Measurements from ENCODE around the gene MIA.
"Not testable (repeated sequence)": the region's sequence is repeated elsewhere in the genome, so short reads cannot be mapped to it uniquely, and the experiment has no call there.

Gene MIA

DNA sequence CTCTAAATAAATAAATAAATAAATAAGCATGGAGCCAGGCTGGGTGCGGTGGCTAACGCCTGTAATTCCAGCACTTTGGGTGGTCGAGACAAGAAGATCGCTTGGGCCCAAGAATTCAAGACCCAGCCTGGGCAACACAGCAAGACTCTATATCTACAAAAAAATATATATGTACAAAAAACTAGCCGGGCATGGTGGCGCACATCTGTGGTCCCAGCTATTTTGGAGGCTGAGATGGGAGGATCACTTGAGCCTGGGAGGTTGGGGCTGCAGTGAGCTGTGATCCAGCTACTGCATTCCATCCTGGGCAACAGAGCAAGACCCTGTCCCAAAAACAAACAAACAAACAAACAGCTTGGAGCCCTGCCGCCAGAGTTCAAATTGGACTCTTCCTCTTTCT lies 27.8 kb upstream of the MIA start:
- no peak overlapping the region for H3K4me3 ChIP-seq (ENCODE audit: low read depth, low read length)
- DNase-seq (ENCODE audit: low read depth): no peak

DNA sequence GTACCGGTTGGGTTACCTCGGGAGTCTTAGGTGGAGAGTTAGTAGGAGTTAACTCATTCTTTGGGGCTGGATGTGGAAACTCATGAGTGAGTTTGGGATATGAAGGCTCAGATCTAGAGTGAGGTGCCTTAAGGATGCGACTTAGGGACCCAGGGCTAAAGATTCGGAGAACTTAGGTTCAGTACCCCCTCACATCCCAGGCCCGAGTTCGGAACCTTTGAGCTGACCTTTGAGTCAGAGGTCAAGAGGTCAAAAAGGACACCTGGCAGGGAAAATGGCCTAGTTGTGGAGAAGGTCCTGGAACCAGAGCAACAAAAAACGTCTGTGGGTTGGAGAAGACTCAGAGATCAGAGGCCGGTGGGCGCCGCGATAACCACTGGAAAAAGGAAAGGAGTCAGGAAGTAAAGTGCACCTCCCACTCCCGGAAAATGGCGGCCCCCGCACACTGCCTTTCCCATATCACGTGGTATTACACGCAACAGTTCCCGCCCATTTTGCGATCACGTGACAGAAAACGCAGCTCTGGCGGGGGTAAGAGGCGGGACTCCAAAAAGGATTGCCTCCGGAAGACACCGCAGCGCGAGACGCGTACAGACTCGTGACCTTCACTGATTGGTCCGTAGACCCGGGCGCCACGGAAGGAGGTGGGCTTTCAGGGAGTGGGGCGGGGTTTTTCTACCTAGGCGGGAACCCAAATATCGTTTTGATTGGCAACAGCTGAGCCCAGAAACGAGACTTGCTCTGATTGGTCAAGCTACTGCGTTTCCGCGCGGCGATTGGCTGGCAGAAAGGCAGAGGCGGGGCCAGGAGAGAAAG lies 25.1 kb upstream of the MIA start, which contains the start of gene ACTMAP:
ACTMAP (minus strand) TSS at position 420 of the 816 bp plus-strand sequence. CDS start 674 bp downstream, outside the sequence.
- DNase-seq (ENCODE audit: low read depth): peak; percentile 99
- peak within 1 kb of the TSS; percentile 90 for H3K4me3 ChIP-seq (ENCODE audit: low read depth, low read length)

DNA sequence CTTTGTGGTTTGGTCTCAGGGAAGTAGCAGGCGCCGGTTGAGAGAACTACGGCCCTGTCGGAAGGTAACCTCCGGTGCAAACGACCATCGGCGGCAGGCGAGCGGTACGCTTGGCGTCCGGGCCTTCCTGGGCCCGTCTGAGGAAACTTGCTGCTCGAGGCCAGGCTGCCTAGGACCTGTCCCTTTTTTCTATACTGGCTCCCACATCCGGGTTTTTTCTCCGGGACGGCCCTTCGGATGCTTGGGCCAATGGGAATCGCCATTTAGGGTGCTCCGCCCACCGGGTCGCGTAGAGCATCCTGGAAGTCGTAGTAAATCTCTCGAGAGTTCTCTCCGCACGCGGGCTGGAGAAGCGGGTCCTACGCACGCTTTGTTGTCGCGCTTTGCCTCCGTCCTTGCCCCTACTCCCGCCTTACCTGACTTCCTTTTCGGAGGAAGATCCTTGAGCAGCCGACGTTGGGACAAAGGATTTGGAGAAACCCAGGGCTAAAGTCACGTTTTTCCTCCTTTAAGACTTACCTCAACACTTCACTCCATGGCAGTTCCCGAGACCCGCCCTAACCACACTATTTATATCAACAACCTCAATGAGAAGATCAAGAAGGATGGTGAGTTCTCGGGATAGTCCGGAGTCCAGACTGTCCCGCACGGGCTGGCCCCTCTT lies 24.3 kb upstream of the MIA start, which contains the start of gene SNRPA:
SNRPA (plus strand) TSS at position 330 of the 664 bp plus-strand sequence; CDS start at position 536, 206 bp downstream.
- DNase-seq (ENCODE audit: low read depth): peak; percentile 92
- H3K4me3 ChIP-seq (ENCODE audit: low read depth, low read length): peak within 1 kb of the TSS; percentile 90

DNA sequence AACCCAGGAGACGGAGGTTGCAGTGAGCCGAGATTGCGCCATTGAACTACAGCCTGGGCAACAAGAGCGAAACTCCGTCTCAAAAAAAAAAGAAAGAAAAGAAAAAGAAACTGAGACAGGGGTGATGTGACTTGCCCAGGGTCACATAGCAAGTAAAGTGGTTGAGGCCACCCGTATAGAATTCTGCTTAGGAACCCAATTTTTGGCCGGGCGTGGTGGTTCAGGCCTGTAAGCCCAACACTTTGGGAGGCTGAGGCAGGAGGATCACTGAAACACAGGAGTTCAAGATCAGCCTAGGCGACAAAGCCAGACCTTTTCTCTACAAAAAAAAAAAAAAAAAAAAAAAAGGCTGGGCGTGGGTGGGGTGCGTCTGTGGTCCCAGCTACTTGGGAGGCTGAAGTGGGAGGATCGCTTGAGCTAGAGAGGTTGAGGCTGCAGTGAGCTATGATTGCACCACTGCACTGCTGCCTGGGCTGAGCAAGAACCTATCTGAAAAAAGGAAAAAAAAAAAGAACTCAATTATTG lies 23.0 kb upstream of the MIA start:
- DNase-seq (ENCODE audit: low read depth): no peak
- peak overlapping the region; percentile 90 for H3K4me3 ChIP-seq (ENCODE audit: low read depth, low read length)

DNA sequence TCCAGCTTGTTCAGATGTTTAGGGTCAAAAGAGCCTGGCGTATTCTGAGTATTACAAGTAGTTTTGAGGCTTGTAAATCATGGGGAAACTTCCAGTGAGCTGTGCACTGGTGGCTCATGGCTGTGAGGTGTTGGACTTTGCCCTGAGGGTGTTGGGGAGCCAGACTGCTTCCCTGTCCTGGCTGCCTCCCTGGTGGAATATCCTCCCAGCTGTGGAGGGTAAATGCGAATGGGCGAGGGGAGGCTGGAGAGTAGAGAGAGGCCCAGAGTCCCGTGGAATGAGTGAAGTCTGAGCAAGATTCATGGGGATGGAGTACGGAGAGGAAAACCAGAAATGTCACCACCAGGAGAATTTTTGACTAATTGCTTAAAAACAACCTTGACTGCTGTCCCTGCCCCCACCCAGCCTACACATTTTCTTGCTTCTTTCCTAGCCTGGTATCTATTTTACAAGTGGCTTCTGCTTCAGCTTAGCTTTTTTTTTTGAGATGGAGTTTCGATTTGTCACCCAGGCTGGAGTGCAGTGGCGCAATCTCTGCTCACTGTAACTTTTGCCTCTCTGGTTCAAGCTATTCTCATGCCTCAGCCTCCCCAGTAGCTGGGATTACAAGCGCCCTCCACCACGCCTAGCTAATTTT lies 20.6 kb upstream of the MIA start:
- no peak for DNase-seq (ENCODE audit: low read depth)

DNA sequence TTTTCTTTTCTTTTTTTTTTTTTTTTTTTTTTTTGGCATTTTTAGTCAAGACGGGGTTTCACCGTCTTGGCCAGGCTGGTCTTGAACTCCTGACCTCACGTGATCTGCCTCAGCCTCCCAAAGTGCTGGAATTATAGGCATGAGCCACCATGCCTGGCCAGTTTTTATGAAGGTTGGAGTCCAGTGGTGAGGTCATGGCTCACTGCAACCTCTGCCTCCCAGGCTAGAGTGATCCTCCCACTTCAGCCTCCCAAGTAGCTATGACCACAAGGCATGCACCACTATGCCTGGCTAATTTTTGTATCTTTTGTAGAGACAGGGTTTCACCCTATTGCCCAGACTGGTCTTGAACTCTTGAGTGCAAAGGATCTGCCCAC lies 20.1 kb upstream of the MIA start:
- DNase-seq (ENCODE audit: low read depth): no peak
- no peak overlapping the region for H3K4me3 ChIP-seq (ENCODE audit: low read depth, low read length)

More for the DNA sequence above, 20.6 kb upstream of the MIA start:
- no peak overlapping the region for H3K4me3 ChIP-seq (ENCODE audit: low read depth, low read length)

DNA sequence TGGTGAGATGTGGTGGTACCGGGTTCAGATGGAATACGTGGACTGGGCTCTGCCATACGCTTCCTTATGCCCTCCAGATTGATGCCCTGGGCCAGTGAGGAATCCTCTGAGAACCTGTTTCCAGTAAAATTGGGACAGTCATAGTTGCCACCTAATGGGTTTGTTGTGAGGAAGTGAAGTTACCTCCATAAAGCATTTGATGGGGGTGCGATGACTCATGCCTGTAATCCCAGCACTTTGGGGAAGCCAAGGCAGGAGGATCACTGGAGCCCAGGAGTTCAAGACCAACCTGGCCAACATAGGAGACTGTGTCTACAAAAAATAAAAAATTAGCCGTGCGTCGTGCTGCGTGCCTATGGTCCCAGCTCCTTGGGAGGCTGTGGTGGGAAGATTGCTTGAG lies 19.5 kb upstream of the MIA start:
- H3K4me3 ChIP-seq (ENCODE audit: low read depth, low read length): no peak overlapping the region
- DNase-seq (ENCODE audit: low read depth): no peak

DNA sequence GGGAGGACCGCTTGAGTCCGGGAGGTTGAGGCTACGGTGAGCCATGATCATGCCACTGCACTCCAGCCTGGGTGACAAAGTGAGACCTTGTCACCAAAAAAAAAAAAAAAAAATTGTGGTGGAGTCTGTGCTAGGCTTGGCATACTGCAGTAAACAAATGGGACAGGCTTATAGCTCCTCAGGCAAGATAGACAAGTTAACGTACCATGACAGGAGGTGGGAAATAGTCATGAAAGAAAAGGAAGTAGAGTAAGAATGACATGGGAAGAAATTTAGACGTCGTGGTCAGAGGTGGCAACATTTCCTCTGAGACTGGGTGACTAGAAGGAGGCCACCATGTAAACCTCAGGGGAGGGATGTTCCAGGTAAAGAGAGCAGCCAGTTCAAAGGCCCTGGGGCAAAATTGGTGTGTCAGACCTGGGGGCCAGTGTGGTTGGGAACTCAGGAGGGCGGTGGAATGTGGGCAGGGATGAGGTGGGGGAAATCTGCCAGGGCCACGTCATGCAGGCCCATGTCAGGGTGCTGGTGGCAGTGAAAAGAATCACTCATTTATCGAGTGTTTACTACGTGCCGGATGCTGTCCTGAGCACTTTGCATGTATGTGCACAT lies 18.7 kb upstream of the MIA start:
- no peak for DNase-seq (ENCODE audit: low read depth)
- no peak overlapping the region for H3K4me3 ChIP-seq (ENCODE audit: low read depth, low read length)

DNA sequence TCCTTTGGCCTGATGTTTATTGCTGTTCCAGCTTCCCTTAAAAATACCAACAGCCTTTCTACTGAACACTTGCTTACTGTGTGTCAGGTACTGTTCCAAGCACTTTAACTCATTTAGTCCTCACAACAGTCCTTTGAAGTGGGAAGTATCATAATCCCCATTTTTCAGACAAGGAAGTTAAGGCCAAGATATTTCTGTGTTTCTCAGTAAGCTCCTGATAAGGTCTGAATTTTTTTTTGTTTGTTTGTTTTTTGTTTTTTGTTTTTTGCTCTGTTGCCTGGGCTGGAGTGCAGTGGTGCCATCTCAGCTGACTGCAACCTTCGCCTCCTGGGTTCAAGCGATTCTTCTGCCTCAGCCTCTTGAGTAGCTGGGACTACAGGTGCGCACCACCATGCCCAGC lies 16.8 kb upstream of the MIA start:
- H3K4me3 ChIP-seq (ENCODE audit: low read depth, low read length): no peak overlapping the region
- DNase-seq (ENCODE audit: low read depth): no peak

DNA sequence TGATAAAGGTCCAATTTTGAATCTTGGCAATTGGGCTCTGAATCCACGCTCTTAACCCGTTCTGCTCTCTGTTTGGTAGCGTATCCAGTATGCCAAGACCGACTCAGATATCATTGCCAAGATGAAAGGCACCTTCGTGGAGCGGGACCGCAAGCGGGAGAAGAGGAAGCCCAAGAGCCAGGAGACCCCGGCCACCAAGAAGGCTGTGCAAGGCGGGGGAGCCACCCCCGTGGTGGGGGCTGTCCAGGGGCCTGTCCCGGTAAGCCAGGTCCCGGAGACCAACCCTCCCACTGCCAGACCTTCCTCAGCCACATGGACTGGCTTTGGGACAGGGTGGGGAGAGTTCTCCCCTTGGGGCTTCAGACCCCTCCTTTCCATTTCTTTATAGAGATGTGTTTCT lies 16.0 kb upstream of the MIA start:
- DNase-seq (ENCODE audit: low read depth): no peak
- H3K4me3 ChIP-seq (ENCODE audit: low read depth, low read length): no peak overlapping the region

DNA sequence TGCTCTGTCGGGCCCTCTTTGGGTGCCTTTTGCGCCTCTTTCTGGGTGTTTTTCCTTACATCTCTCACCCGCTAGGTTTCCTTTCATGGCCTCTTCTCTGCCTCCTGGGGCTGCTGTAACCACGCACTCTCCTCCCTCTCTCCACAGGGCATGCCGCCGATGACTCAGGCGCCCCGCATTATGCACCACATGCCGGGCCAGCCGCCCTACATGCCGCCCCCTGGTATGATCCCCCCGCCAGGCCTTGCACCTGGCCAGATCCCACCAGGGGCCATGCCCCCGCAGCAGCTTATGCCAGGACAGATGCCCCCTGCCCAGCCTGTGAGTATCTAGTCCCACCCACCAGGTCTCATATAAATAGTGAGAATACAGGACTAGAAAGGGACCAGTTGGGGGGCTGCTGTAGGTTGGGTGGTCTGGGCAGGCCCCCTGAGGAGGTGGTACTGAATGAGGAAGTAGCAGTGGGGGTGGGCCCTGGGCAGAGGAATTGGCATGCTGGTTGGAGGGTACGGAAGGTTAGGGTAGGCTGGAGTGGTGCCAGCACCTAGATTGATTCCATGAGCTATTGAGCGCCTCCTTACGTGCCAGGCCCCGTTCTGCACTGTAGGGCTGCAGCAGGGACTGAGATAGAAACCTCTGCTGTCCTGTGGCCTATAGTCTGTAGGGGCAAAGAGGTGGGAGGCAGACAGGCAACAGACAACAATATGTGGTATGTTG lies 12.4 kb upstream of the MIA start:
- H3K4me3 ChIP-seq (ENCODE audit: low read depth, low read length): no peak overlapping the region
- DNase-seq (ENCODE audit: low read depth): no peak

DNA sequence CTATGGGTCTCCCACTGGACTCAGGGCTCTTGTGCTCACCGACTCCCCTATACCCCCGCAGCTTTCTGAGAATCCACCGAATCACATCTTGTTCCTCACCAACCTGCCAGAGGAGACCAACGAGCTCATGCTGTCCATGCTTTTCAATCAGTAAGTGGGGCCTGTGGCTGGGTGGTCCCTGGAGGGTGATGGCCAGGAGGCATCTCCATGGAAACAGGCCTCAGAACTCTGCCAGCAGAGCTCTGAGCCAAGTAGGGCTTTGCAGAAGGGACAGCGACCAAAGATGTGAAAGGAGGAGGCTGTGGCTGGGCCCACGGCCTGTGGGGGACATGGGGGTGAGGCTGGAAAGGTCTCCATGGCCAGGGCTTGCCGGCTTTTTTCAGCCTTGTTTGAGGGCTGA lies 11.8 kb upstream of the MIA start:
- no peak for DNase-seq (ENCODE audit: low read depth)
- H3K4me3 ChIP-seq (ENCODE audit: low read depth, low read length): no peak overlapping the region

DNA sequence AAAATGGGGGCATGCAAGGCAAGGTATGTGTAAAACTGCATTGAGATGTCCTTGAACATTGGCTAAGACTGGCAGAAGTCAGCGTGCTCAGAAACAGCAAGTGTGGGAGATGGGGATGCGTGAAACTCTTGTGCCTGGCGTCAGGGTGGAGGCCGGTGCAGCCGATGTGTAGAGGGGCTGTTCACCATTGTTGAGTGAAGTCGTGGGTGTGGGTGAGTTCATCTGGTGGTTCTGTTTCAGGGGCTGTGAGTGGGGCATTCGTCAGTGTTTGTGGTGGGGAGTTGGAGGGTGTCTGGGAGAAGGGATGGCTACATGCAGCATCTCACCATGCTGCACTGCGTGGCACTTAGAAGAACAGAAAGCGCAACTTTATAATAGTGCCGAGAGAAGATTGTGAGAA lies 11.4 kb upstream of the MIA start:
- H3K4me3 ChIP-seq (ENCODE audit: low read depth, low read length): no peak overlapping the region
- DNase-seq (ENCODE audit: low read depth): no peak

DNA sequence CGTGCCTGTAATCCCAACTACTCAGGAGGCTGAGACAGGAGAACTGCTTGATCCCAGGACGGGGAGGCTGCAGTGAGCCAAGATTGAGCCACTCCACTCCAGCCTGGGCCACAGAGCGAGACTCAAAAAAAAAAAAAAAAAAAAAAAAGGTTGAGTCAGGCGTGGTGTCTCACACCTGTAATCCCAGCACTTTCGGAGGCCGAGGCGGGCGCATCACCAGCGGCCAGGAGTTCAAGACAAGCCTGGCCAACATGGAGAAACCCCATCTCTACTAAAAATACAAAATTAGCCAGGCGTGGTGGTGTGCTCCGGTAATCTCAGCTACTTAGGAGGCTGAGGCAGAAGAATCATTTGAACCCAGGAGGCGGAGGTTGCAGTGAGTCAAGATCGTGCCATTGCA lies 8.9 kb upstream of the MIA start:
- not testable (repeated sequence) for H3K4me3 ChIP-seq (ENCODE audit: low read depth, low read length); DNase-seq (ENCODE audit: low read depth)

DNA sequence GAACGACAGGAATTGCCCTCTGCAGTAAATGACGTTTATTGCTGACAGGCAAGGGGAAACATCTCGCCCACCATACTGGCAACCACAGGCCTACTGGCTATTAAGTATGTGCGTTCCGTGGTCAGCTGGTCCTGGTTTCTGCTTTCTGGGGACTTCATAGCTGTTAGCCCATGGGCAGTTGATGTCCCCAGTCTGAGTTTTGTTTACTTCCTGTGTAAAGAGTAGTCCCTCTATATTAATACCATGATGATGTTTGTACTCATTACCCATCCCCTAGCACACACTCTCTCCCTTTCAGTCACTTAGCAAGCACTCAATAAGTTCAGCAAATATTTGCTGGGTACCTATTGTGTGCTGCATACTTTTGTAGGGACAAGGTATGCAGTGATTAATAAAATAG lies 6.5 kb upstream of the MIA start:
- H3K4me3 ChIP-seq (ENCODE audit: low read depth, low read length): no peak overlapping the region
- DNase-seq (ENCODE audit: low read depth): no peak

DNA sequence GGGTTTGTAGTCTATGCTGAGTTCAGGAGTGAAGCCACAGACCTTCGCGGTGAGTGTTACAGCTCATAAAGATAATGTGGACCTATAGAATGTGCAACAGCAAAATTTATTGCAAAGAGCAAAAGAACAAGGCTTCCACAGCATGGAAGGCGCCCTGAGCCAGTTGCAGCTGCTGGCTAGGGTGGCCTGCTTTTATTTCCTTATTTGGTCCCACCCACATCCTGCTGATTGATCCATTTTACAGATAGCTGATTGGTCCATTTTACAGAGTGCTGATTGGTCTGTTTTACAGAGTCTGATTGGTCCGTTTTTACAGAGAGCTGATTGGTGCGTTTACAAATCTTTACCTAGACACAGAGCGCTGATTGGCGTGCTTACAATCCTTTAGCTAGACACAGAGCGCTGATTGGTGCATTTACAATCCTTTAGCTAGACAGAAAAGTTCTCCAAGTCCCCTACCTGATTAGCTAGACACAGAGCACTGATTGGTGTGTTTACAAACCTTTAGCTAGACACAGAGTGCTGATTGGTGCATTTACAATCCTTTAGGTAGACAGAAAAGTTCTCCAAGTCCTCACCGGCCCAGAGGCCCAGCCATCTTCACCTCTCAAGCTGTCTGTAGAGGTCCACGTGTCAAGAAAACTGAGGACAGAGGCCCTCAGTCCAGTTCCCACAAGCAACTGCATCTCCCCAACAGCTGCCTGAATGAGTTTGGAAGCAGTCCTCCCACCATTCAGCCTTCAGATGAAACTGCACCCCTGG lies 4.0 kb upstream of the MIA start:
- DNase-seq (ENCODE audit: low read depth): not testable (repeated sequence)

DNA sequence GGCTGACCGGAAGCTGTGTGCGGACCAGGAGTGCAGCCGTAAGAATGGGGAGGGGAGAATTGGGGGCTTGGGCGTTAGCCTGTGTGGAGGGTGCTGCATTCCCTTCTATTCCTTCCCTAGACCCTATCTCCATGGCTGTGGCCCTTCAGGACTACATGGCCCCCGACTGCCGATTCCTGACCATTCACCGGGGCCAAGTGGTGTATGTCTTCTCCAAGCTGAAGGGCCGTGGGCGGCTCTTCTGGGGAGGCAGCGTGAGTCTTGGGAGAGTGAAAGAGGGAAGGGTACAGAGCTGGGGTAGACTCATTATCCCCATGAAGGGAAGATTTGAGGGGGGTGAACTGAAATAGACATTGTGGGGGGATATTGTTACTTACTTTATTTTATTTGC lies 306 bp downstream of the MIA start:
- no peak for DNase-seq (ENCODE audit: low read depth)
- no peak overlapping the region for H3K4me3 ChIP-seq (ENCODE audit: low read depth, low read length)

More for the DNA sequence above, 4.0 kb upstream of the MIA start:
- H3K4me3 ChIP-seq (ENCODE audit: low read depth, low read length): not testable (repeated sequence)

DNA sequence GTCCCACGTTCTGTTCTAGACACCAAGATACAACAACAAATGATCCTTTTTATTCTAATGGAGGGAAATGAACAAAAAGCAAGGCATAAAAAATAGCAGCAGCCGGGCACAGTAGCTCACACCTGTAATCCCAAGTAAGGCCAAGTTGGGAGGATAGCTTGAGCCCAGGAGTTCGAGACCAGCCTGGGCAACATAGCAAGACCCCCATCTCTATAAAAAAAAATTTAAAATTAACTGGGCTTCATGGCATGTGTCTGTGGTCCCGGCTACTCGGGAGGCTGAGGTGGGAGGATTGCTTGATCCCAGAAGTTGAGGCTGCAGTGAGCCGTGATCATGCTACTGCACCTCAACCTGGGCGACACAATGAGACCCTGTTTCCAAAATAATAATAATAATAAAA lies 1.0 kb downstream of the MIA start:
- no peak for DNase-seq (ENCODE audit: low read depth)

More for the DNA sequence above, 1.0 kb downstream of the MIA start:
- no peak overlapping the region for H3K4me3 ChIP-seq (ENCODE audit: low read depth, low read length)

Measured in skeletal muscle cell (primary cell).